Gastrocnemius medialis (tissue), 4 donors: ENCODE data around the gene PSMD5.

Source experiments
- CTCF ChIP-seq, 5 experiments: fragments of 450-650 bp in 3 of 5; fragments of 200-600 bp in 2 of 5; sonication (generic) in 2 of 5; IDR thresholded peaks in 4 of 5; conservative IDR thresholded peaks in 1 of 5; 1 replicate in 4 of 5; 2 replicates in 1 of 5; pipeline ENCODE4 v1.5.1; 2016 to 2019; ENCODE audit warnings: antibody characterized with exemption in 5 of 5, mild to moderate bottlenecking in 3 of 5, moderate library complexity in 3 of 5
- POLR2A ChIP-seq, 2 donors: fragments of 450-650 bp; IDR thresholded peaks; one replicate each; pipeline ENCODE4 v1.6.1; 2017; ENCODE audit warnings: antibody characterized with exemption in 2 of 2, mild to moderate bottlenecking in 2 of 2, moderate library complexity in 2 of 2

- TF ChIP-seq POLR2A (IDR thresholded peaks at IDR 0.05) (no peak), CTCF (IDR thresholded peaks at IDR 0.05 in 4 of 5, conservative IDR thresholded peaks at IDR 0.05 in 1 of 5) (no peak)
These were observed 30.2 kb upstream of the PSMD5 start for GRCh38 chr9:120872791-120873502.
